NK-92 (cell line): ENCODE results near the gene TMEM59L.

Source experiments
- DNase-seq: peaks from one replicate; lab custom pipeline; 2025; ENCODE audit not compliant: unreplicated experiment; lab: John Stamatoyannopoulos, UW

TMEM59L gene

GRCh38 chr19:18636183-18636968 lies 23.7 kb downstream of the TMEM59L start:
- peak; percentile 78 for DNase-seq

GRCh38 chr19:18636969-18637629 lies 24.4 kb downstream of the TMEM59L start, which contains the start of gene KLHL26:
Gene KLHL26, plus strand, starts transcription at chr19:18637028. Its CDS starts 27 bp downstream, at chr19:18637055.
- no peak for DNase-seq

GRCh38 chr19:18637673-18638630 lies 25.3 kb downstream of the TMEM59L start:
- DNase-seq, result no peak

- DNase-seq, result no peak
These were observed 27.1 kb downstream of the TMEM59L start for GRCh38 chr19:18639706-18640243.

GRCh38 chr19:18644196-18645034 lies 31.7 kb downstream of the TMEM59L start:
- DNase-seq, result no peak

GRCh38 chr19:18645035-18645511 lies 32.4 kb downstream of the TMEM59L start:
- DNase-seq, result no peak

GRCh38 chr19:18646535-18647370 lies 34.1 kb downstream of the TMEM59L start:
- DNase-seq, result no peak

GRCh38 chr19:18647371-18647767 lies 34.7 kb downstream of the TMEM59L start:
- DNase-seq, result no peak

GRCh38 chr19:18647807-18648206 lies 35.1 kb downstream of the TMEM59L start:
- DNase-seq, result no peak

GRCh38 chr19:18648973-18649315 lies 36.3 kb downstream of the TMEM59L start:
- no peak for DNase-seq

GRCh38 chr19:18649371-18650020 lies 36.8 kb downstream of the TMEM59L start:
- DNase-seq, result no peak

- no peak for DNase-seq
These were observed 37.3 kb downstream of the TMEM59L start for GRCh38 chr19:18650021-18650390.

GRCh38 chr19:18650468-18651041 lies 37.9 kb downstream of the TMEM59L start:
- no peak for DNase-seq

- no peak for DNase-seq
These were observed 38.6 kb downstream of the TMEM59L start for GRCh38 chr19:18651300-18651699.

GRCh38 chr19:18651733-18652132 lies 39.1 kb downstream of the TMEM59L start:
- no peak for DNase-seq

- no peak for DNase-seq
These were observed 41.2 kb downstream of the TMEM59L start for GRCh38 chr19:18653853-18654252.

GRCh38 chr19:18654469-18654868 lies 41.8 kb downstream of the TMEM59L start:
- no peak for DNase-seq

- DNase-seq, result no peak
These were observed 42.6 kb downstream of the TMEM59L start for GRCh38 chr19:18655173-18655844.
